ENCODE data around the gene PABPN1. TPM values are rescaled to one million over a fixed set of nuclear protein-coding genes. Genes with fewer than 3 reads are reported as not detected.

PABPN1 gene
- total RNA-seq, 1 donor from 2014 or later: 90.6 TPM

Other genes with a start within 250 kb of the PABPN1 start
- 36.8 and 43.0 TPM in 2 replicates for gene ACIN1, start 226.3 kb upstream of the PABPN1 start, total RNA-seq
- gene C14orf119, start 226.0 kb upstream of the PABPN1 start, total RNA-seq: 38.6 and 49.8 TPM in 2 replicates
- not detected in 2 replicates for gene CIROP, start 216.5 kb upstream of the PABPN1 start, total RNA-seq
- gene CEBPE, start 202.2 kb upstream of the PABPN1 start, total RNA-seq: not detected in 2 replicates
- 0.13 and 1.0 TPM in 2 replicates for gene SLC7A8, start 137.8 kb upstream of the PABPN1 start, total RNA-seq
- gene RNF212B, start 83.5 kb upstream of the PABPN1 start, total RNA-seq: not detected in 2 replicates
- 3.1 and 4.6 TPM in 2 replicates for gene HOMEZ, start 35.3 kb upstream of the PABPN1 start, total RNA-seq
- gene PPP1R3E, start 18.6 kb upstream of the PABPN1 start, total RNA-seq: 1.7 and 2.9 TPM in 2 replicates
- 10.9 and 16.3 TPM in 2 replicates for gene BCL2L2, start 14.6 kb upstream of the PABPN1 start, total RNA-seq
- gene SLC22A17, start 31.4 kb downstream of the PABPN1 start, total RNA-seq: 0.13 and 0.38 TPM in 2 replicates
- not detected in 2 replicates for gene EFS, start 43.7 kb downstream of the PABPN1 start, total RNA-seq
- under 0.01 TPM in 1 of 2 replicates, not detected in the other for gene IL25, start 51.4 kb downstream of the PABPN1 start, total RNA-seq
- not detected in 2 replicates for gene CMTM5, start 55.6 kb downstream of the PABPN1 start, total RNA-seq
- gene MYH6, start 86.8 kb downstream of the PABPN1 start, total RNA-seq: not detected in 2 replicates
- gene MYH7, start 114.2 kb downstream of the PABPN1 start, total RNA-seq: not detected in 2 replicates
- 35.8 and 36.7 TPM in 2 replicates for gene NGDN, start 148.2 kb downstream of the PABPN1 start, total RNA-seq
- 0.13 TPM in 2 replicates for gene ZFHX2, start 230.3 kb downstream of the PABPN1 start, total RNA-seq
- gene THTPA, start 234.8 kb downstream of the PABPN1 start, total RNA-seq: 4.6 and 7.3 TPM in 2 replicates
- gene AP1G2, start 246.3 kb downstream of the PABPN1 start, total RNA-seq: 20.4 and 28.6 TPM in 2 replicates